Spleen (tissue), 7 donors: Measurements from ENCODE around the gene LCE1D.

Experiments
- POLR2AphosphoS5 ChIP-seq, 3 donors: sonication (generic); formaldehyde crosslinking; IDR thresholded peaks; one replicate each; pipeline ENCODE4 v1.5.1; 2017; ENCODE audit warnings: antibody characterized with exemption in 3 of 3
- TF ChIP-seq, protein P1 (sequence below), 11 experiments: fragments of 200-600 bp in 7 of 11; fragments of 450-650 bp in 4 of 11; sonication (generic) in 4 of 11; IDR thresholded peaks in 8 of 11; conservative IDR thresholded peaks in 3 of 11; 1 replicate in 7 of 11; 2 replicates in 4 of 11; pipeline versions ENCODE4 v1.4.0 to v1.8.0; 2016 to 2021; ENCODE audit warnings: antibody characterized with exemption in 11 of 11, inconsistent platforms in 4 of 11, mild to moderate bottlenecking in 1 of 11
- donor health status: DM: no; HTN: no; CAD: no; lungs with moderate emphysema.
- donor health status: DM: no; HTN: no; CAD: no.
- donor health status: DM: no; HTN: no; CAD: no.

DNA sequence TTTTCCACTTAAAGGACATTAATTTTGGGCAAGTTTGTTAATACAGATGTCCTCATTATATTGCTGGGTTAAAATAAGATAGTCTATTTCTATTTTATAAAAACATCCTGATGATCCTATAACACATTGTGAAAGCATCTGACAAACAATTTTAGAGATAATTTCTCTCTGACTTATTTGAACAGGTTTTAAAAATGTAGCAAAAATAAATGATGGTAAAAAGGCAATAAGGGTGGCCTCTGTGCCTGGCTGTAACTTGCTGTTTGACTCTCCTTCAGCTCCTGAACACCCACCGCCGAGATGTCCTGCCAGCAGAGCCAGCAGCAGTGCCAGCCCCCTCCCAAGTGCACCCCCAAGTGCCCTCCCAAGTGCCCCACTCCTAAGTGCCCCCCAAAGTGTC is 30.7 kb downstream of the LCE1D start, which contains the start of gene LCE1A:
- TF ChIP-seq, protein P1, sequence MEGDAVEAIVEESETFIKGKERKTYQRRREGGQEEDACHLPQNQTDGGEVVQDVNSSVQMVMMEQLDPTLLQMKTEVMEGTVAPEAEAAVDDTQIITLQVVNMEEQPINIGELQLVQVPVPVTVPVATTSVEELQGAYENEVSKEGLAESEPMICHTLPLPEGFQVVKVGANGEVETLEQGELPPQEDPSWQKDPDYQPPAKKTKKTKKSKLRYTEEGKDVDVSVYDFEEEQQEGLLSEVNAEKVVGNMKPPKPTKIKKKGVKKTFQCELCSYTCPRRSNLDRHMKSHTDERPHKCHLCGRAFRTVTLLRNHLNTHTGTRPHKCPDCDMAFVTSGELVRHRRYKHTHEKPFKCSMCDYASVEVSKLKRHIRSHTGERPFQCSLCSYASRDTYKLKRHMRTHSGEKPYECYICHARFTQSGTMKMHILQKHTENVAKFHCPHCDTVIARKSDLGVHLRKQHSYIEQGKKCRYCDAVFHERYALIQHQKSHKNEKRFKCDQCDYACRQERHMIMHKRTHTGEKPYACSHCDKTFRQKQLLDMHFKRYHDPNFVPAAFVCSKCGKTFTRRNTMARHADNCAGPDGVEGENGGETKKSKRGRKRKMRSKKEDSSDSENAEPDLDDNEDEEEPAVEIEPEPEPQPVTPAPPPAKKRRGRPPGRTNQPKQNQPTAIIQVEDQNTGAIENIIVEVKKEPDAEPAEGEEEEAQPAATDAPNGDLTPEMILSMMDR (IDR thresholded peaks at IDR 0.05 in 8 of 11, conservative IDR thresholded peaks at IDR 0.05 in 3 of 11) = no peak
- no peak for TF ChIP-seq POLR2AphosphoS5 (IDR thresholded peaks at IDR 0.05)
